8988T (cell line): Measurements from ENCODE around the gene ERICH6.
"Not testable (repeated sequence)": the region's sequence is repeated elsewhere in the genome, so short reads cannot be mapped to it uniquely, and the experiment has no call there.

Experiments
- DNase-seq: peaks from one replicate; pipeline ENCODE4 v3.0.0; 2011

The ERICH6 gene

DNA sequence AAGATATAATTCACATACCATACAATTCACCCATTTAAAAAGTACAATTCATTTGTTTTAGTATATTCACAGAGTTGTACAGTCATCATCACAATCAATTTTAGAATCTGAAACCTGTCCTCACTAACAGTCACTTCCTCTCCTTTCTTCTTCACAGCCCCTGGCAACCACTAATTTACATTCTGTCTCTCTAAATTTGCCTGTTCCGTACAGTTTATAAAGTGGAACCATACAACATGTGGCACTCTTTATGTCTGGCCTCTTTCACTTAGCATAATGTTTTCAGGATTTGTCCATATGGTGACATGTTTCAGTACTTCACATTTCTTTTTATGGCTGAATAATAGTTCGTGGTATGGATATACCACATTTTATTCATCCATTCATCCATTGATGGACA is 22.7 kb downstream of the ERICH6 start:
- no peak for DNase-seq

DNA sequence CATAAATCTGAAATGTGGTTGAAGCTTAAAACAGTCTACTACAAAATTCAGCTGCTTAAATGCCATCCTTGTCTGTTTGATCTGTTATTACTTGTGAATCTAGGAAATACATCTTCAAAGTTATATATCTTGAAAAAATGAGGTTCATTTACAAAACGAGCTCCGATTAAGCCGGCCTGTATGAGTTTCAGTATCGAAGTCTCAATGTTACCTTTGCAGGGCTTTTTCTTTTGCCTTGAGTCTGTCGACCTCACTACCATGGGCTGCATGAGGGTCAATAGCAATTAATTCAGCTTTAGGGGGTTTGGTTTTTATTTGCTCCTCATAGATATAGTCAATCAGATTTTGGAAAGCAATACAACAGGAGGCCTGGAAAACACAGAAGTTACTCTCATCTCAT is 23.2 kb downstream of the ERICH6 start:
- DNase-seq = no peak

DNA sequence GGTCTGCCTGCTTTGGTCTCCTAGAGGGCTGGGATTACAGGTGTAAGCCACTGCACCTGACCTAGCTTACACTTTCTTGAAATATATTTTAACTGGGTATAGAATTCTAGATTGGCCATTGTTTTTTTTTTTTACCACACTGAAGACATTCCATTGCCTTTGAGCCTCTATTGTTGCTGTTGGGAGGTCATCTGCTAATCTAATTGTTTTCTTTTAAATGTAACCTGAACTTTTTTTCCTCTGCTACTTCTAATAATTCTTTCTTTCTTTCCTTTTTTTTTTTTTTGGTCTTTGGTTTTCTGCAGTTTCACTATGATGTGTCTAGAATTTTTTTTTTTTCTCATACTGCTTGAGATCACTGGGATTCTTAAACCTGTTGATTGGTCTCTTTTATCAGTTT is 28.1 kb downstream of the ERICH6 start:
- no peak for DNase-seq

DNA sequence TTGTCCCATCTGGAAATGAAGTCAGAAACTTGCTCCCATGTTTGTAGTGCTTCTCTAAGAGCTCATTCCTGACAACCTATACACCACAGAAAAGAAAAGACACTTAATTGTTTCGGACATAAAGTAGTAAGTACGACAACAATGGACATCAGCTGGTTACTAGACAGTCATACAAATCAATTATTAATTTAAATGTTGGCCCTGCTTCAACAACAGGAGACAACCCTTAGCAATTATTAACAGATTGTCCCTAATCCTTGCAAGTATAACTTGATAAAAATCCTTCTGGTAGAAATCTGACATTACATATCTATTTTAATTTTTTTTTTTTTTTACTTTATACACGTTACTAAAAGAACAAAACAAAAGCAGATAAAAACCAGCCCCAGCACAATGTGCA is 29.8 kb downstream of the ERICH6 start:
- no peak for DNase-seq

DNA sequence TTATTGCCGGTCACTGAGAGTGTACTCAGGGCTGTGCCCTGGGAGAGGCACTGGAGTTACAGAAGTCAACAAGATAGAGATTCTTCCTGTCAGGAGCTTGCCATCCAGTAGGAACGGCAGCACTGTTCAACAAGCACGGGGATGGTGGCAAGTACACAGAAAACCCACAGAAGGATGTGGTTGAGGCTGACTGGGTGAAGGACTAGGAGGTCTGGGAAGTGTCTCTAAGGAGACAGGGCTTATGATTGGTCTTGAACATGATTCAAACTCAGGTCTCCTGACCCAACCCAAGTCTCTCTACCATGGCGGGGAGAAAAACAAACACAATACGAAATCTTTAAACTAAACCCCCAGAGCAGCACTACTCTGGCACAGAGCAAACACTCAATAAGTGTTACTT is 37.6 kb downstream of the ERICH6 start:
- no peak for DNase-seq

DNA sequence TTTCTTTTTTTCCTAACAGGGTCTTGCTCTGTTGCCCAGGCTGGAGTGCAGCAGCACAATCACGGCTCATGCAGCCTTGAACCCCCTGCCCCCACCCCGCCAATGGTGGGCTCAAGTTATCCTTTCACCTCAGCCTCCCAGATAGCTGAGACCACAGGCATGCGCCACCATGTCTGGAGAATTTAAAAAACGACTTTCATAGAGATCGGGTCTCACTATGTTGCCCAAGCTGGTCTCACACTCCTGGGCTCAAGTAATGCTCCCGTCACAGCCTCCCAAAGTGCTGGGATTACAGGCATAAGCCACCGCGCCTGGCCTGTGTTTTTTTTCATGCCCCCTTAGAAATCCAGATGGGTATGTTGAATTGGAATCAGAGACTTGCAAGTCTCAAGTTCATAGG is 40.3 kb downstream of the ERICH6 start:
- no peak for DNase-seq

DNA sequence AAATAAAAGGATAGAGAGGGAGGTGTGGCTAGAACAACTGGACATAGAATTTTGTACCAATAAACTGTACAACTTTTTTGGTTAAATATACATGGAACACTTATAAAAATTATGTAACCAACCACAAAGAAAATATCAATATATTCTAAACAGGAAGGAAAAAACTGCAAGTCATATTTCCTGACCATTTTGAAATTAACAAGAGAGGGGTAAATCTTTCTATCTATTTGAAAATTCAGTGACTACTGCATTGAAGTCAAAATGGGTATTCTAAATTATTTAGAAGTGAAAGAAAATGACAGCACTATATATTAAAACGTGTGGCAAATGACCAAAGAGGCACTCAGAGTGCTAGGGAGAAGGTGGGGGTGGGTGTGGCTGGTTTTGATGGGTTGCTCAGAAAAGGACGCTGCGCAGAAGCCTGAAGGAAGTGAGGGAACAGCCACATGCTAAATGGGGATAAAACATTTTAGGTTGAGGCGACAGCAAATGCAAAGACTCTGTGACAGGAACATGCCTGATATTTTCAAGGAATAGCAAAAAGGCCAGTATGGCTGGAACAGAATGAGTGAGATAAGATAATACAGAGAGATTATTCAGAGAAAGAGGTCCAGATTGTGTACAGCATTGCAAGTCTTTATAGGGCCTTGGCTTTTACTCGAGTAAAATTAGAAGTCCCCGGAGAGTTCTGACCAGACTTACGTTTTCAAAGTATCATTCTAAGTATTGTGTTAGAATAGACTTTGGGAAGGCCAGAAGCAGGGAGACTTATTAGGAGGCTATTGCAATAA is 41.1 kb downstream of the ERICH6 start:
- DNase-seq = no peak

DNA sequence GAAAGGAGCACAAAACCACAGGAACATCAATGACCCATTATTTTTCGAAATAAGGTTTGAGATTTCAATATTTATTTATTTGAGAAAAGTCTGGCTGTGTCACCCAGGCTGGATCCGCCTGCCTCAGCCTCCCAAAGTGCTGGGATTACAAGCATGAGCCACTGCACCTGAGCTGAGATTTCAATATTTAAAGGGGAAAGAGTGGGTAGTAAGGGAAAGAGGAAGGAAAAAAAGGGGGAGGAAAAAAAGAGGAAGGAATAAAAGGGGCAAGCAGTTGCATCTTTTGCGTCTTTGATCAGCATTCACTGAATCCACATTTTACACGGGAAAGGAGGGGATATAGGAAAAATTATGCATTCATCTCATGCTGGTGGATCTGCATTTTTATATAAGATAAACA is 47.4 kb downstream of the ERICH6 start:
- no peak for DNase-seq

DNA sequence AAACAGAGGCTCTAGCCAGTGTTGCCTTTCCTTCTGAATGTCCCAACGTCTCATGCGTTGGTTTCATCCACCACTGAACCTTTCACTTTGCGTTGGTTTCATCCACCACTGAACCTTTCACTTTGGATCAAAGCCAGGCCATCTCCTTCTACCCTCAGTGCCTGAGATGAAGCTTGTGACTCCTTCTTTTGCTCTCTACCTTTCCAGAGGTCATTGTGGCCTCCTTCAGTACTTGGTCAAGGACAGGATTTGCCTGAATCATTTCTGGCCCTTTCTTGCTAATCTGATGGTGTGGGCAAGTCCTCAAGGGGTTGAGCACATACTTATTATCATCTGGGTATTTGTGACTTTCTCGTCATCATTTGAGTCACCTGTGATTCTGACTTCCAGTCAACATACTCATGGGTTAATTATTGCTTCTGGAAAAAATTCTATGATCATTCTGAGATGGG is 50.6 kb downstream of the ERICH6 start:
- DNase-seq = no peak

DNA sequence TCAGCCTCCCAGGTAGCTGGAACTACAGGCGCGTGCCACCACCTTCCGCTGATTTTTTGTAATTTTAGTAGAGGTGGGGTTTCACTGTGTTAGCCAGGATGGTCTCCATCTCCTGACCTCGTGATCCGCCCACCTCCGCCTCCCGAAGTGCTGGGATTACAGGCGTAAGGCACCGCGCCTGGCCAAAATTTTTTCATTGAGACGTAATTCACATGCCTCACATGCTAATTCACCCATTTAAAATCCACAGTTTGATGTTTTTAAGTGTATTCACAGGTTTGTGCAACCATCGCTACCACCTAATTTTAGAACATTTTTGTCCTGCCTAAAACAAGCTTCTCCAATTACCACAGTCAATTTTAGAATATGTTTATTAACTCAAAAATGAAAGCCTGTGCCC is 63.5 kb downstream of the ERICH6 start:
- DNase-seq = no peak

DNA sequence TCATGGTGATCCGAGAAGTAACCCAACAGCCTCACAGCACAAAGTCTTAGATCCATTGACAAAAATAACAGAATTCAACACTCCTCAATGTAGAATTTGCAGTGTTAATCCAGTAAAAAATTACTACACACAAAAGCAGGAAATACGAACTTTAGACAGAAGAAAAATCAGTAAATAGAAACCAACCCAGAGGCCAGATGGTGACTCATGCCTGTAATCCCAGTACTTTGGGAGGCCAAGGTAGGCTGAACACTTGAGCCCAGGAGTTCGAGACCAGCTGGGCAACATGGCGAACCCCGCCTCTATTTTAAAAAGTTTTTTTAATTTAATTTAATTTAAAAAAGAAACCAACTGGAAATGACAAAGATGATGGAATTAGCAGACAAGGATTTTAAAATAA is 64.5 kb downstream of the ERICH6 start:
- no peak for DNase-seq

DNA sequence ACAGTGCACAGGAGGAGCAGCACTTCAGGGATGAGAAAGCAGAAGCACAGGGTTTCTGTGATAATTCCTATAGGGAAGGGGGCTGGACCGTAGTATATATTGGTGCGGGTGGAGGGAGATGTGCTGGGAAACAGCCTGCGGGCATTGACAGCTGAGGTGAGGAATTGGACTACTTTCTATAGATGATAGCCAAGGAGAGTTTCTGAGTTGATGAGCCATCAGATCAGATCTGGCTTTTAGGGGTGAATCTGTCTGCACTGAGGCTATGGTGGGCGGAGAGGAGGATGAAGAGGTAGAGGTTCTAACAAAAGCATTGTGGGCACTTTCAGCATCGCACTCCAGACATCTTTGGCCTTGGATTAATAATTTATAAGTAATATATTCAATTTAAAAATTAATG is 67.5 kb downstream of the ERICH6 start:
- DNase-seq = no peak

DNA sequence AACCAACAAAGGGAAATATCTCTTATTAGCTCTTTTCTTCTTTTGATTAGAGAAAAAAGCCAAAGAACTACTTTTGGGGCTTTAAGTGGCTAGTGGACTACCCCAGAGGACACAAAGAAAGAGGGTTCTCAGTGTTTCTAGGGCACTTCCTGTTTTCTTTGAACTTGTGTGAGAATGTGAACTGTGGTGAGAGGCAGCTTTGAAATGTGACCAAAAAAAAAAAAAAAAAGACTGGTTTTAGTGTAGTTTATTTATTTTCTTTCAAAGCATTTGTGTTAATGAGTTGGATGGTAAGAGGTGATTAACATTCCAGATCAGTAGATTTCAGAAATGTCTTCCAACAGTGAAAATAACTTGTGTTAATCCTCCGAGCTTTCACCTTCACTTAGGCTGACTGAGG is 68.2 kb downstream of the ERICH6 start:
- no peak for DNase-seq

DNA sequence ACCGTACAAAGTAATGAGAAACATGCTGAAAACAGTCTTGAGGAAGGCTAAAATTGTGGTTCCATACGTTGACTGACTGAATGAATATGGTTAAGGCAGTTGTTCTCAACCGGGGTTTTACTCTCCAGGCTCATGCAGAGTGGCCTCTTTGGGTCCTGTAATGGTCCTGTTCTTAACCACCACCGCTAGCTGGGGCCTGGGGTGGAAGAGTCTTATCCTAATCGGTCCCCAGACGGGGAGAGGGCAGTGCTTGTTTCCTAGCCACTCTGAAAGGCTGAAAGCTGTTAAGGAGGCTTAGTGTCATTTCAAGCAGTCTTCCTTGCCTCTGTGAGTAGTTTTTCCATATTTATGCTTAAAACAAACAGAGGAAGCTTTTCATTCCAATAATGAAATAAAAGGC is 68.6 kb downstream of the ERICH6 start:
- DNase-seq = no peak

DNA sequence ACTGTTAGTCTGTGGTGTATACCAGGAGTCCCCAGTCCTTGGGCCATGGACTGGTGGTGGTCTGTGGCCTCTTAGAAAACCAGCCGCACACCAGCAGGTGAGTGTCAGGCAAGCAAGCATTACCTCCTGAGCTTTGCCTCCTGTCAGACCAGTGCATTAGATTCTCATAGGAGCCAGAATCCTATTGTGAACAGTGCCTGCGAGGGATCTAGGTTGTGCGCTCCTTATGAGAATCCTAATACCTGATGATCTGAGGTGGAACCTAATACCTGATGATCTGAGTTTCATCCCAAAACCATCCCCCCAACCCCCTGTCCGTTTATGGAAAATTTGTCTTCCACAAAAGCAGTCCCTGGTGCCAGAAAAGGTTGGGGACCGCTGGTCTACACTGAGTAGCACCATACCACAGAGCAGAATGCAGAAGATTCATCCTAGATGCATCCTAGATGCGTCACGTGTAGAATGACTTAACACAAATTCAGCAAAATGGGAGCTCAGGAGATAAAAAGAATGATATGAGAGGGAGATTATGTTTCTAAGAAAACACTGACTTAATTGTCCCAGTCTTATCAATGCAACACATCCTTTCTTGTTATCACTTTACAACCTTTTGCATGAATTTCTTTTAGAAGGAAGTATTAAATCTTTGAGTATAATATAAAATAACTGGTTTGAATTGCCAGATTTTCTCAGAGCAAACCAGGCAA is 72.1 kb downstream of the ERICH6 start:
- DNase-seq = no peak

DNA sequence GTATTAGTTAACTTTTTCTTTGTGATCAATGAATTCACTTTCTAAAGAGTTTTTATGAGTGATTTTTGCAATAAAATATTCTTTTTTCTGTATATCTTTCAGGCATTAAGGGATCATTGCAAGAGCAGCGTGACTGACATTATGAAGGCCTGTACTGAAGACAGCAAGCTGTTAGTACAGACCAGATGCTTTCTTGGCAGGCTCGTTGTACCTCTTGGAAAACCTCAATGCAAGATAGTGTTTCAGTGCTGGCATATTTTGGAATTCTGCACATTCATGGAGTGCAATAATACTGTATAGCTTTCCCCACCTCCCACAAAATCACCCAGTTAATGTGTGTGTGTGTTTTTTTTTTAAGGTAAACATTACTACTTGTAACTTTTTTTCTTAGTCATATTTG is 76.2 kb downstream of the ERICH6 start:
- no peak for DNase-seq

DNA sequence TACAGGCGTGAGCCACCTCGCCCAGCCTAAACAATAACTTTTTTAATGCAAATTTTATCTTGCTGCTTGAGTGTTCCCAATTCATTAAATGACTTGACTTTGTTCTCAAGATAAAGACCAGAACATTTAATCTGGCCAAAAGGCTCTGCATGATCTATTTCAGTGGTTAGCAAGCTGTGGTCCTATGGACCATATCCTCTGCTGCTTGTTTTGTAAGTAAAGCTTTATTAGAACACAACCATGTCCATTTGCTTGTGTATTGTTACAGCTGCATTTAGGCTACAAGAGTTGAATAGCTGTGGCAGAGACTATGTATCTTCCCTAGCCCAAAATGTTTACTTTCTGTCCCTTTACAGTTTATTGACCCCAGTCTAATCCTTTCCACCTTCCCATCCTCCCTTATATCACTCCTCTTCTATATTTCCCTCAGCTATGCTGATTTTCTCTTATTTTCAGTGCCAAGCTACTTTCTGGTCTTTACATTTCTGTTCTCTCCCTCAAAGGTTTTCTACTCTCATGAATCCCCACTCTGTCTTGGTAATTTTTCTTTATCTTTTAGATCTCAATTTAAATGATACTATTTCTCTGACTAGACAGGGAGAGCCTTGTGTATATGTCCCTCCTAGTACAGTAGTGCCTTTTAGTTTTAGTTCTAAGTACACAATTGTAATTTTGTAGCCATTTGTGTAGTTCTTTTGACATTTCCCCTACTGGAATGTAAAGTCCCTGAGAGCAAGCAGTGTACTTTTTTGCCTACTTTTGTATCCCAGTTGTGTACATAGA is 77.4 kb downstream of the ERICH6 start:
- DNase-seq = no peak

DNA sequence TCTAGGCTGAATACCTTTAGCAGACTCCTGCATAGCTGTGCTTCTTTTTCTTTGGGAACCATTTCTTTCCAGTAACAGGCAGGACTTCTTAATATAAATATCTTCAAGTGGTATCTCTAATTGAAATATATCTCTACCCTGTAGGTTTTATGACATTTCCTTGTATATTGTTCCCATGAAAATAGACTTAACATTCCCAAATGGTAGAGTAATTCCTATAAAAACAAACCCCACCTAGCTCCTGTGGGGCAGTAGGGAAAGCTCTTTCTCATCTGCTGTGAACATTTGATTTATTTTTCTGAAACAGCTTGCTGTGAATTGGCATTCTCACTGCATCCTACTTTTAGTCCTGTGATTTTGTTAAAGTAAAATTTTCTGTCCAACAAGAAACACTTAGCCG is 79.8 kb downstream of the ERICH6 start:
- no peak for DNase-seq

DNA sequence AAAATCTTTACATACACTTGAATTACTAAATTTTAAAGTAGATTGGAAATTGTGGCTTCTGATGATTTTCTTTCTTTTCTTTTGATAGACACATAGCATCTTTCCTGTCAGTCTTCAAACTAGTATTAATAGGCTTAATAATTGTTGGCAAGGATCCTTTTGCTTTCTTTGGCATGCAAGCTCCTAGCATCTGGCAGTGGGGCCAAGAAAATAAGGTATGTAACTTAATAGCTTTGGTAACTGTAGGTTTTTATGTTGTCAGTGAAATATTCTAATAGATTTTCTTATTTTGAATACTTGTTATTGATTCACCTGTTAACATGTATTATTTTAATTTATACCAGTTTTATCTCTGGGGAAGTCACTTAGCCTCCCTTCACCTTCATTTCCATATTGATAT is 80.8 kb downstream of the ERICH6 start:
- DNase-seq = not testable (repeated sequence)

DNA sequence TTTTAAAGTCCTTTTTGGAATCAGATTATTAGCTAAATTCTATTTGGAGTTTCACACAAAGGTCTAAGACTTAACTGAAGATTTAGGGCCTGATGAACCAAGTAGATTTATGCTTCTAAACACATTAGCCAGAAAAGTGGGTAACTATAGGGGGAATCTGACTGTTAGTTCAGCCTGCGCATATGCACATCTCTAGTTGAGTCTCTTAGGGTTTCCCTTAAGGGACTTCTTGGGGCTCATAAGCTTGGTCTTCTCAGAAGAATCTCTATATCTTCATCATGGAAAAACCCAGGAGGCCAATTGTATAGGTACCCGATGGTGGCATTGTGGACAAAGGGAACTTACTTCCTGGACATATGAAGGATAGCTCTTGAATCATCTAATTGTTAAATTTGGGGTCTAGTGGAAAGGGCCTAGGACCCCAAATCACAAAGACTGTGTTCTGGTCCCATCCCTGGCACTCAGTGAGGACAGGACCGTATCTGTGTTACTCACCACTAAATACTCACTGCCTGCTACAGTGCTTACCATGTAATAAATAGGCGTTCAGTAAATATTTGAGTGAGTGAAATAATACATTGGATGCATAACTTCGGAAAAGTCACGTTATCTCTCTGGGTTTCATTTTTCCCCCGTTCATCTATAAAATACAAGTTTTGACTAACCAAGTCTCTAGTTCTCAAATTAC is 83.6 kb downstream of the ERICH6 start:
- DNase-seq = no peak

DNA sequence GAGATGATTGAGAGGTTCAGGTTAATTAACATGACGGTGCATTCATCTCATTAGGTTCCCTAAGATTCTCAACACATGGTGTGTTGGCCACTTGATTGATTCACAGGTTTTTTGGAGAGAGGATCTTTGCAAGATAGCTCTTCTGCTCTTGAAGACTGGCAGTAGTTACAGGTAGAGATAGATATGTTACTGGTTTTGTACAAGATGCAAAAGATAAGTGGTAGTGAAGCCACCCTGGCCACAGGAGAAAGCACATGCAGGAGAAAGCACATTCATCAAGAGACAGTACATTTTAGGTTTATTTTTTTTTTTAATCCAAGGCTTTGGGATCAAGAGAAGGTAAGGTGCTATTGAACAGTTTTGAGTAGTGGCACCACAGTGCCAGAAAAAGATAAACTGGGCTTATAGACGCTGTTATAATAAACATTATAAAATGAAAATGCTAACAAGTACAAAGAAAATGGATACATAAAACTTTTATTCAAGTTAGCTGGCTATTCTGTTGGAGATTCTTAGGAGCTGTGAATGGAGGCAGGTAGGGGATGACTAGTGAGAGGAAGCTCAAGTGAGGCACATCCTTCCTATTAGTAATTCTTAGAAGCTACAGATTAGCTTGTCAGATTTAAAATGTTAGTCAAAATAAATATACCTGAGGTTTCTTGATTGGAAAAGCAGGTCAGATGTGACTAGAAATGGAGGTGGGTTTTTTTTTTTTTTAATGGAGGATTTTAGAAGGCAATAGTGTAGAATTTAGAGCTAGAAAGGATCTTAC is 89.8 kb downstream of the ERICH6 start:
- no peak for DNase-seq

DNA sequence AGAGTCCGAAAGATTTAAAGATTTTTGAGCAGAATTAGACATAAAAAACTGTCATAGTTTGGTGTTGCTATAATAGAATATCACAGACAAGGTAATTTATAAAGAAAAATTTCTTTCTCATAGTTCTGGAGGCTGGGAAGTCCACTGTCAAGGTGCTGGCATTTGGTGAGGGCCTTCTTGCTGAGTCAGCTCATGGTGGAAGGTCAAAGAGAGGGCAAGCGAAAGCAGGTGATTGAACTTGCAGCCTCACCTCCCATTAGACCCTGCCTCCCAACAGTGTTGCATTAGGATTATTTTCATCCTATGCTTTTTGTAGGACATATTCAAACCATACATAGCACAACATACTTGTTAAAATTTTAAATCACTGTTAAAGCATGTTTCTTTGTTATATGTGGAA is 90.7 kb downstream of the ERICH6 start:
- DNase-seq = no peak
